ENCODE measurements around the gene CXXC5.

- TF ChIP-seq POLR2A (IDR thresholded peaks at IDR 0.05) (no peak), CTCF (IDR thresholded peaks at IDR 0.05) (no peak)
Measured at GRCh38 chr5:139658928-139659667, 10.9 kb downstream of the CXXC5 start.

All from right lobe of liver (tissue), 4 donors.